Measurements from ENCODE around the gene MST1R.

MST1R gene

DNA sequence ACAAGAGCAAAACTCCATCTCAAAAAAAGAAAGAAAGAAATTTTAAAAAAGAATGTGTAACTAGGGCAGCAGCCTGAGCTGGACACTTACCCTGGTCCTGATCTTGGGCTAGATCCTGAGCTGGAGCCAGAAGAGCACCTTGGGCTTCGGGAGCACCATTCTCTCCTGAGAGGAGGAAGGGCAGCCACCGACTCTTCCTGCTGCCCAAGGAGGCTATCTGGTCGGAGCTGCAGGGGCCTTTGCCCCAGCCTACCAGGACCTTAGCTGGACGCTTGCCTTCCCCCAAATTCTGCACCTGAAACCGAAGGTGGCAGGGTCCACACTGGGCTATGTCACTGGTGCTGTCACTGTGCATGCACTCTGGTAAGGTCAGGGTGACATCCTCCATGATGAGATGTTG, 27.1 kb downstream of the MST1R start:
- Histone ChIP-seq H3K4me3 (ENCODE audit: severe bottlenecking) (no peak overlapping the region), H3K9me3 (ENCODE audit: severe bottlenecking) (no peaks in the 10 kb centered on the region), H3K27ac (ENCODE audit: poor library complexity, severe bottlenecking) (no peak overlapping the region), H3K4me1 (ENCODE audit: insufficient read depth, poor library complexity, severe bottlenecking) (no peaks in the 10 kb centered on the region), H3K36me3 (ENCODE audit: low read depth) (no peaks in the 10 kb centered on the region), H3K27me3 (ENCODE audit: insufficient read depth, poor library complexity, severe bottlenecking) (no peaks in the 10 kb centered on the region)
- DNase-seq (ENCODE audit: low spot score), result no peak
- no peak for ATAC-seq (ENCODE audit: low read depth)
- TF ChIP-seq, protein P1, sequence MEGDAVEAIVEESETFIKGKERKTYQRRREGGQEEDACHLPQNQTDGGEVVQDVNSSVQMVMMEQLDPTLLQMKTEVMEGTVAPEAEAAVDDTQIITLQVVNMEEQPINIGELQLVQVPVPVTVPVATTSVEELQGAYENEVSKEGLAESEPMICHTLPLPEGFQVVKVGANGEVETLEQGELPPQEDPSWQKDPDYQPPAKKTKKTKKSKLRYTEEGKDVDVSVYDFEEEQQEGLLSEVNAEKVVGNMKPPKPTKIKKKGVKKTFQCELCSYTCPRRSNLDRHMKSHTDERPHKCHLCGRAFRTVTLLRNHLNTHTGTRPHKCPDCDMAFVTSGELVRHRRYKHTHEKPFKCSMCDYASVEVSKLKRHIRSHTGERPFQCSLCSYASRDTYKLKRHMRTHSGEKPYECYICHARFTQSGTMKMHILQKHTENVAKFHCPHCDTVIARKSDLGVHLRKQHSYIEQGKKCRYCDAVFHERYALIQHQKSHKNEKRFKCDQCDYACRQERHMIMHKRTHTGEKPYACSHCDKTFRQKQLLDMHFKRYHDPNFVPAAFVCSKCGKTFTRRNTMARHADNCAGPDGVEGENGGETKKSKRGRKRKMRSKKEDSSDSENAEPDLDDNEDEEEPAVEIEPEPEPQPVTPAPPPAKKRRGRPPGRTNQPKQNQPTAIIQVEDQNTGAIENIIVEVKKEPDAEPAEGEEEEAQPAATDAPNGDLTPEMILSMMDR (IDR thresholded peaks at IDR 0.05; ENCODE audit: poor library complexity, severe bottlenecking), result no peak

GRCh38 chr3:49873623-49874022, 30.1 kb downstream of the MST1R start:
- TF ChIP-seq, protein P1 (IDR thresholded peaks at IDR 0.05; ENCODE audit: poor library complexity, severe bottlenecking), result no peak
- H3K27me3 ChIP-seq (ENCODE audit: insufficient read depth, poor library complexity, severe bottlenecking), result peaks cover 20% of the 10 kb centered on the region
- no peak for ATAC-seq (ENCODE audit: low read depth)
- no peak for DNase-seq (ENCODE audit: low spot score)
- no peaks in the 10 kb centered on the region for H3K9me3 ChIP-seq (ENCODE audit: severe bottlenecking)
- no peak overlapping the region for H3K4me3 ChIP-seq (ENCODE audit: severe bottlenecking)
- no peaks in the 10 kb centered on the region for H3K36me3 ChIP-seq (ENCODE audit: low read depth)
- no peak overlapping the region for H3K27ac ChIP-seq (ENCODE audit: poor library complexity, severe bottlenecking)
- no peaks in the 10 kb centered on the region for H3K4me1 ChIP-seq (ENCODE audit: insufficient read depth, poor library complexity, severe bottlenecking)

- Histone ChIP-seq H3K4me1 (ENCODE audit: insufficient read depth, poor library complexity, severe bottlenecking) (no peaks in the 10 kb centered on the region), H3K9me3 (ENCODE audit: severe bottlenecking) (no peaks in the 10 kb centered on the region), H3K4me3 (ENCODE audit: severe bottlenecking) (no peak overlapping the region), H3K27me3 (ENCODE audit: insufficient read depth, poor library complexity, severe bottlenecking) (peaks cover 27% of the 10 kb centered on the region), H3K36me3 (ENCODE audit: low read depth) (no peaks in the 10 kb centered on the region), H3K27ac (ENCODE audit: poor library complexity, severe bottlenecking) (no peak overlapping the region)
- TF ChIP-seq, protein P1 (IDR thresholded peaks at IDR 0.05; ENCODE audit: poor library complexity, severe bottlenecking), result no peak
- DNase-seq (ENCODE audit: low spot score) (no peak), ATAC-seq (ENCODE audit: low read depth) (no peak)
Observed at GRCh38 chr3:49872801-49873281, 30.8 kb downstream of the MST1R start.

GRCh38 chr3:49871531-49872153, 32.0 kb downstream of the MST1R start:
- H3K9me3 ChIP-seq (ENCODE audit: severe bottlenecking), result no peaks in the 10 kb centered on the region
- no peaks in the 10 kb centered on the region for H3K36me3 ChIP-seq (ENCODE audit: low read depth)
- no peak overlapping the region for H3K27ac ChIP-seq (ENCODE audit: poor library complexity, severe bottlenecking)
- no peaks in the 10 kb centered on the region for H3K4me1 ChIP-seq (ENCODE audit: insufficient read depth, poor library complexity, severe bottlenecking)
- DNase-seq (ENCODE audit: low spot score), result no peak
- TF ChIP-seq, protein P1 (IDR thresholded peaks at IDR 0.05; ENCODE audit: poor library complexity, severe bottlenecking), result no peak
- peaks cover 30% of the 10 kb centered on the region for H3K27me3 ChIP-seq (ENCODE audit: insufficient read depth, poor library complexity, severe bottlenecking)
- no peak for ATAC-seq (ENCODE audit: low read depth)
- H3K4me3 ChIP-seq (ENCODE audit: severe bottlenecking), result no peak overlapping the region

DNA sequence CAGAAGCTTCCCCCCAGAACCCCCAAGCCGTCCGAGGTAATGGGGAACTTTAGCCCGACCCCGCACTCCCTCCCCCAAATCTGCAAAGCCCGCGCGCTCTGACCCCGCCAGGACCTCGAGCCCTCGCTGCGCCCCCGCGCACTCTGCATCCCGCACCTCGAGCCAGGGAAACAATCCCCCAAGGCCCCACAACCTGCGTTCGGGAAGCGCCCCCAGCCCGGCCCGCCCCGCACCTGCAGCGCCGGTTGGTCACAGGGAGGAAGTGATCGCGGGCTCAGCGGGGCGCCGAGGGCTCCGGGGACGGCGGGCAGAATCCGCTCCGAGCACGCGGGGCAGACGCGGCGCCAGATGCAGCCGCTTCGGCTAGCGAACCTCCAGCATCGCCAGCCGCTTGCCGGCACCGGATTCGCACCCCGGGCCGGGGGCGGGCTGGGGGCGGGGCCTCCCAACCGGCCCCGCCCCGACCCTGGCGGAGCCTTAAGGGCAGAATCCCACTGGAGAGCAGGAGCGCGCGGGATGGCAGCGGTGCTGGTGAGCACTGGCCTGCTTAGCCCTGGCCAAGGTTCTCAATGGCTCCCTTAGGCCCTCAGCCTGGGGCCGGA, 34.0 kb downstream of the MST1R start, which contains the start of gene CAMKV:
CAMKV (minus strand) TSS at position 382 of the 602 bp plus-strand sequence. CDS start 7,518 bp downstream, outside the sequence.
- peak within 1 kb of the TSS; percentile 10 for H3K4me3 ChIP-seq (ENCODE audit: severe bottlenecking)
- DNase-seq (ENCODE audit: low spot score), result no peak

More for the DNA sequence above, 34.0 kb downstream of the MST1R start, which contains the start of gene CAMKV:
- no peak within 1 kb of the TSS for H3K27ac ChIP-seq (ENCODE audit: poor library complexity, severe bottlenecking)
- ATAC-seq (ENCODE audit: low read depth), result peak; percentile 40
- no peaks in the 10 kb centered on the region for H3K4me1 ChIP-seq (ENCODE audit: insufficient read depth, poor library complexity, severe bottlenecking)
- no peaks in the 10 kb centered on the region for H3K9me3 ChIP-seq (ENCODE audit: severe bottlenecking)
- H3K36me3 ChIP-seq (ENCODE audit: low read depth), result no peaks in the 10 kb centered on the region
- TF ChIP-seq, protein P1 (IDR thresholded peaks at IDR 0.05; ENCODE audit: poor library complexity, severe bottlenecking), result no peak
- peaks cover 34% of the 10 kb centered on the region for H3K27me3 ChIP-seq (ENCODE audit: insufficient read depth, poor library complexity, severe bottlenecking)

Measured in RWPE2 (cell line).